Cardiac muscle cell (in vitro differentiated cells and primary cell): Measurements from ENCODE around the gene TTC28. TPM values are rescaled to one million over a fixed set of nuclear protein-coding genes. Genes with fewer than 3 reads are reported as not detected.

ENCODE experiments used
- DNase-seq, 2 donors: peaks; one replicate each; pipeline versions ENCODE4 v3.0.0 to v3.0.0-alpha.2; 2010 to 2017; ENCODE audit warnings: low read depth in 1 of 2, low spot score in 1 of 2
- H3K27ac ChIP-seq: fragments of 200-600 bp; sonication (generic); 2 replicates; pipeline ENCODE4 v1.5.1; 2016
- H3K27me3 ChIP-seq: fragments of 200-600 bp; sonication (generic); 2 replicates; pipeline ENCODE4 v1.6.0; 2016; ENCODE audit warnings: control low read depth
- H3K36me3 ChIP-seq: fragments of 200-600 bp; sonication (generic); 2 replicates; pipeline ENCODE4 v1.5.1; 2016; ENCODE audit warnings: control low read depth
- H3K4me1 ChIP-seq: fragments of 200-600 bp; sonication (generic); 2 replicates; pipeline ENCODE4 v1.8.1; 2017; ENCODE audit warnings: low read depth, mild to moderate bottlenecking, mixed run types
- H3K4me3 ChIP-seq: fragments of 200-600 bp; sonication (generic); 2 replicates; pipeline ENCODE4 v1.5.1; 2016; ENCODE audit warnings: mild to moderate bottlenecking
- H3K9me3 ChIP-seq: fragments of 200-600 bp; sonication (generic); 2 replicates; pipeline ENCODE4 v1.5.1; 2017; ENCODE audit warnings: low read depth, mild to moderate bottlenecking, control low read depth
- CTCF ChIP-seq: IDR thresholded peaks from 2 replicates; pipeline ENCODE4 v1.5.1; 2012; ENCODE audit warnings: low read depth, mild to moderate bottlenecking, low read length
- polyA plus RNA-seq: library from polyadenylated mRNA; unstranded; fragments of >200 nt; fragmentation: Nextera tagmentation; extraction: Ambion mirVana; gene quantifications from 2 replicates; pipeline ENCODE4 v1.2.1, GENCODE V29; 2016
- total RNA-seq: library from RNA; depleted of rRNA; stranded (reverse); fragments of >200 nt; gene quantifications from 2 replicates; pipeline ENCODE4 v1.2.3, GENCODE V29; 2016

Gene TTC28
- total and polyA plus RNA-seq, 2 experiments from 2014 or later: 27.3 to 109 TPM

DNA sequence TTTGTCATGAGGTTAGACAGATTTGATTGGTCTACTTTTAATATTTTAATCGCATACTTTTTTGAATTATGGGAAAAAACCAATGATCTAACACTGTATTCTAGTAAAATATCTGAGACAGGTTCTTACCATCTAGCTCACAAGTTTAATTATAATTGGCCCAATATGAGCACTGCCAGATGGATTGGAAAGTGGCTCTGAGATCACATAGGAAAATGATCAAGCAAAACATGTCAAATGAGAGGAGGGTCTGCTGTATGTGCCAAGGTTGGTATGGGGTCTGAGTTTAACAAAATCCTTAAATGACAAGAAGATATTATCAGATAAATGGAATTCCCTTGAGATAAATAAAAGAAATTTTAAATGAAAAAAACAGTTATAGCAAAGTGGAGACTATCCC is 264.7 kb downstream of the TTC28 start:
- no peaks in the 10 kb centered on the region for H3K9me3 ChIP-seq
- no peaks in the 10 kb centered on the region for H3K36me3 ChIP-seq
- no peak overlapping the region for H3K4me3 ChIP-seq
- no peak for DNase-seq
- peaks cover 4% of the 10 kb centered on the region for H3K4me1 ChIP-seq
- no peak for TF ChIP-seq CTCF
- H3K27ac ChIP-seq: no peak overlapping the region
- no peaks in the 10 kb centered on the region for H3K27me3 ChIP-seq

GRCh38 chr22:28413612-28414399 is 265.8 kb downstream of the TTC28 start:
- no peak overlapping the region for H3K27ac ChIP-seq
- peaks cover 3% of the 10 kb centered on the region for H3K4me1 ChIP-seq
- TF ChIP-seq CTCF: no peak
- H3K9me3 ChIP-seq: no peaks in the 10 kb centered on the region
- peak in 1 of 2 donors; percentile 36 for DNase-seq
- no peaks in the 10 kb centered on the region for H3K27me3 ChIP-seq
- H3K36me3 ChIP-seq: no peaks in the 10 kb centered on the region
- H3K4me3 ChIP-seq: no peak overlapping the region

DNA sequence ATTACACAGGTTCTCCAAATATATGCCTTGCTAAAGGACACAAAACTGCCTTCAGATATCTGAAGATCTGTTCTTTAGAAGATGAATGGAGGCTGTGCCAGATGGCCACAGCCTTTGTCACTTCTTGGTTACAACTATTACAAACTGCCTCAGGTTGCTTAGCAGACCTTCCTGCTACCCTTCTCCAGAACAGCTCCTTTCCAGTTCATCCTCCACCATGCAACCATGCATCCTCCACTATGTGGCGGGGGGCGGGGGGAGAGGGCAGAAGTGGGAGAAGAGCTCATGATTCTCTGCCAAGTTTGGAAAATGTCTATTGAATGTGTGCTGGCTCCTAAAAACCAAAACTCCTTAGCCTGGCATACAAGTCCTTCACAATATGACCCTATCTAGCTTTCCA is 267.5 kb downstream of the TTC28 start:
- Histone ChIP-seq H3K36me3 (no peaks in the 10 kb centered on the region), H3K4me3 (no peak overlapping the region), H3K27me3 (no peaks in the 10 kb centered on the region), H3K27ac (no peak overlapping the region), H3K4me1 (peaks cover 3% of the 10 kb centered on the region), H3K9me3 (no peaks in the 10 kb centered on the region)
- TF ChIP-seq CTCF: no peak
- no peak for DNase-seq

DNA sequence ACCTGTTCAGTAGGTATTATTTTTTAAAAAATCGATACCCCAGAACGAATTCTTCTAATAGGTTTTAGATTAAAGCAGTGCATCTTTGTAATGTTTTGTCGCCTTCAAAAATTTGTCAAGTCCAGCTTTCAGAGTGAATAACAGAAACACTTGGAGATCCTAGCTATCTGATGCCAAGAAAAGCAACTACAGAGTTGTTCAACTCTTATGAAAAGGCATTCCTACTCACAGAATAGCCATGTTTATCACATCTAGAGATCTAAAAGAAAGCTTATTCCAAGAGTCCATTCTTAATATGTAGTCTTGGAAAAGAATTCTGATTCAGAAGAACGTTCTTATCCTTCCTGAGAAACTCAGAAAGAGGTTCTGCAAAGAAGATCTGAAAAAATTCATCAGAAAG is 268.5 kb downstream of the TTC28 start:
- Histone ChIP-seq H3K27me3 (no peaks in the 10 kb centered on the region), H3K27ac (no peak overlapping the region), H3K36me3 (no peaks in the 10 kb centered on the region), H3K9me3 (no peaks in the 10 kb centered on the region), H3K4me3 (no peak overlapping the region), H3K4me1 (peaks cover 3% of the 10 kb centered on the region)
- TF ChIP-seq CTCF: no peak
- no peak for DNase-seq

DNA sequence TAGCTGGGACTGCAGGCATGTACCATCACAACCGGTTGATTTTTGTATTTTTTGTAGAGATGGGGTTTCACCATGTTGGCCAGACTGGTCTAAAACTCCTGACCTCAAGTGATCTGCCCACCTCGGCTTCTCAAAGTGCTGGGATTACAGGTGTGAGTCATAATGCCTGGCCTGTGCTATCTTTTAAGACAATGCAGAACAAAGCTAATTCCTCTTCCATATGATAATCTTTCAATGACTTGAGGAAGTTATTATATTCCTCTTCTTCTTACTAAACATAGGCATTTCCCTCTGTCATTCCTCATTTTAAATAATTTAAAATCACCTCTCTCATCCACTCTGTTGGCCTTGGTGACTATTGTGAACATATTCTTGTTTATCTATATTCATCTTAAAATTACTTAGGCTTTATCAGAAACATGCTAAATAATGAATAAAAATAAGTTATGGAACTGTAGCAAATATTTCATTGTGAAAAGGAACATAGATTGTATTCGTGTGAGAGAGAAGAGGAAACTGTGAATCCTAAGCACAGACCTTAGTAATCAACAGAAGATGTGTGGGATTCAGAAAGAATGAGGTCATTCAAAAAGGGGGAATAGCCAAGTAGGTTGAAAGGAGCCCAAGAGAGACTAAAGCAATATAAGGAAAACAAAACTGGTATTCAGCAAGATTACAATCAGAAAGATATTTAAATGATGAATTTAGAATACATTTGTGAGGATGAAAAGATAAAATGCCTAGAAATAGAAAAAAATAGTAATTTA is 269.4 kb downstream of the TTC28 start:
- Histone ChIP-seq H3K36me3 (no peaks in the 10 kb centered on the region), H3K4me1 (peaks cover 3% of the 10 kb centered on the region), H3K9me3 (no peaks in the 10 kb centered on the region), H3K27ac (no peak overlapping the region), H3K4me3 (no peak overlapping the region), H3K27me3 (no peaks in the 10 kb centered on the region)
- DNase-seq: peak in 1 of 2 donors; percentile 61
- no peak for TF ChIP-seq CTCF
